Coronary artery (tissue), 2 donors: ENCODE results near the gene MYOM1.
A peak's percentile ranks its signal among the peaks of the same experiment; 100 is the strongest.

ENCODE experiments used
- DNase-seq: peaks from one replicate; pipeline ENCODE4 v3.0.0-alpha.2; 2017; ENCODE audit warnings: low spot score
- H3K27ac ChIP-seq, 2 donors: fragments of 200-600 bp; sonication (generic); one replicate each; pipeline ENCODE4 v1.5.1; 2016 to 2019
- H3K4me3 ChIP-seq: fragments of 200-600 bp; sonication (generic); 2 replicates; pipeline ENCODE4 v1.5.1; 2016; ENCODE audit warnings: mild to moderate bottlenecking, moderate library complexity
- CTCF ChIP-seq: fragments of 200-600 bp; sonication (generic); IDR thresholded peaks from one replicate; pipeline ENCODE4 v1.5.1; 2019; ENCODE audit warnings: antibody characterized with exemption

The MYOM1 gene

GRCh38 chr18:3219631-3220335 lies at the start of gene MYOM1:
MYOM1 (minus strand) TSS chr18:3219968; CDS start chr18:3215223, 4,745 bp downstream.
- H3K27ac ChIP-seq = peak within 1 kb of the TSS; percentile 82 to 88
- no peak for TF ChIP-seq CTCF
- H3K4me3 ChIP-seq = peak within 1 kb of the TSS; percentile 69
- DNase-seq = no peak

- no peak for TF ChIP-seq CTCF
- DNase-seq = no peak
These were observed 49.6 kb upstream of the MYOM1 start for GRCh38 chr18:3269241-3269913.

GRCh38 chr18:3268306-3268705 lies 48.5 kb upstream of the MYOM1 start:
- DNase-seq = no peak
- no peak overlapping the region for H3K27ac ChIP-seq
- no peak overlapping the region for H3K4me3 ChIP-seq
- no peak for TF ChIP-seq CTCF

More at GRCh38 chr18:3269241-3269913, 49.6 kb upstream of the MYOM1 start:
- peak overlapping the region in 1 of 2 donors; percentile 46 for H3K27ac ChIP-seq
- H3K4me3 ChIP-seq = no peak overlapping the region

- no peak overlapping the region for H3K27ac ChIP-seq
These were observed 46.4 kb upstream of the MYOM1 start for GRCh38 chr18:3266062-3266608.

GRCh38 chr18:3265564-3266033 lies 45.8 kb upstream of the MYOM1 start:
- TF ChIP-seq CTCF = no peak
- Histone ChIP-seq H3K4me3 (peak overlapping the region; percentile 26), H3K27ac (no peak overlapping the region)
- DNase-seq = no peak

More at GRCh38 chr18:3266062-3266608, 46.4 kb upstream of the MYOM1 start:
- no peak for DNase-seq
- H3K4me3 ChIP-seq = peak overlapping the region; percentile 26
- no peak for TF ChIP-seq CTCF

- no peak for TF ChIP-seq CTCF
- peak overlapping the region; percentile 98 for H3K4me3 ChIP-seq
- DNase-seq = no peak
- H3K27ac ChIP-seq = no peak overlapping the region
These were observed 44.6 kb upstream of the MYOM1 start for GRCh38 chr18:3264362-3264761.
